ENCODE data around the gene LRRC46.

The LRRC46 gene

DNA sequence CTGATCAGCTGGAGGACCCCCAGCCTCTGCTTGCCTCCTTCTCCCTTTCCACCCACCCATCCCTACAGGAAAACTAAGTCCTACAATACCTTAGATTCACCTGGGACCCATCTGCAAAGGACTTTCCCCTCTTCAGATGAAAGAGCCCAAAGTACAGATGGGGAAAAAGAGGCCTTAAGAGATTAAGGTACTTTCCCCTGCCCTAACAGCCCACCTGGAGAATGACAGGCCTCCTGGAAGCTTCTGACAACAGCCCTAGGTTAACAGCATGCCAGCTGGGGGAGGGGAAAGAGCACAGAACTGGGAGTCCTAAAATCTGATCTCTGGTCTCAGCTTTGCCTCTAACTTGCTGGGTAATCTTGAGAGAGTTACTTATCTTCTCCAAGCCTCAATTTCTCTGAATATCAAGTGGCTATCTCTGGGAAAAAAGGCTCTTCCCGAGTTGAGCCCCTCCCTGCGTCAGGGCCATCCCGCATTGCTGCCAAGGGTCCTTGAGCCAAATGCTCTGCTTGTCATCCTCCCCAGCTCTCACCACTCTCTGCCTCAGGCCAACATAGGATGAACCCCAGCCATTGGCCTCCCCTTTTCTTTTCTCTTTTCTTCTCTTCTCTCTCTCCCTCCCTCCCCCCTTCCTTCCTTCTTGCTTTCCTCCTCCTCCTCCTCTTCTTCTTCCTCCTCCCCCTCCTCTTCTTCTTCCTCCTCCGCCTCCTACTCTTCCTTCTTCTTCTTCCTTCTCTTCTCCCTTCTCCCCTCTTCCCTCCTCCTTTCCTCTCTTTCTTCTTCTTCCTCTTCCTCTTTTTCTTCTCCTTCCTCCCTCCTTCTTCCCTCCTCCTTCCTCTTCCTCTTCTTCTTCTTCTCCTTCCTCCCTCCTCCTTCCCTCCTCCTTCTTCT lies 42.0 kb downstream of the LRRC46 start:
- TF ChIP-seq EZH2phosphoT487 (IDR thresholded peaks at IDR 0.05; ENCODE audit: low read length): no peak
- TF ChIP-seq, protein P1, sequence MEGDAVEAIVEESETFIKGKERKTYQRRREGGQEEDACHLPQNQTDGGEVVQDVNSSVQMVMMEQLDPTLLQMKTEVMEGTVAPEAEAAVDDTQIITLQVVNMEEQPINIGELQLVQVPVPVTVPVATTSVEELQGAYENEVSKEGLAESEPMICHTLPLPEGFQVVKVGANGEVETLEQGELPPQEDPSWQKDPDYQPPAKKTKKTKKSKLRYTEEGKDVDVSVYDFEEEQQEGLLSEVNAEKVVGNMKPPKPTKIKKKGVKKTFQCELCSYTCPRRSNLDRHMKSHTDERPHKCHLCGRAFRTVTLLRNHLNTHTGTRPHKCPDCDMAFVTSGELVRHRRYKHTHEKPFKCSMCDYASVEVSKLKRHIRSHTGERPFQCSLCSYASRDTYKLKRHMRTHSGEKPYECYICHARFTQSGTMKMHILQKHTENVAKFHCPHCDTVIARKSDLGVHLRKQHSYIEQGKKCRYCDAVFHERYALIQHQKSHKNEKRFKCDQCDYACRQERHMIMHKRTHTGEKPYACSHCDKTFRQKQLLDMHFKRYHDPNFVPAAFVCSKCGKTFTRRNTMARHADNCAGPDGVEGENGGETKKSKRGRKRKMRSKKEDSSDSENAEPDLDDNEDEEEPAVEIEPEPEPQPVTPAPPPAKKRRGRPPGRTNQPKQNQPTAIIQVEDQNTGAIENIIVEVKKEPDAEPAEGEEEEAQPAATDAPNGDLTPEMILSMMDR (IDR thresholded peaks at IDR 0.05; ENCODE audit: low read length): no peak
- no peak for TF ChIP-seq EZH2 (optimal IDR thresholded peaks at IDR 0.05; ENCODE audit: low read depth, low read length)
- H3F3A ChIP-seq (ENCODE audit: insufficient read depth, low read length): no peaks in the 10 kb centered on the region
- H3K9me2 ChIP-seq (replicated peaks; ENCODE audit: insufficient read depth, low read length): no peaks in the 10 kb centered on the region
- no peaks in the 10 kb centered on the region for H3K79me2 ChIP-seq (ENCODE audit: low read length)
- H3K9me3 ChIP-seq (replicated peaks; ENCODE audit: insufficient read depth, low read length): no peaks in the 10 kb centered on the region
- no peak overlapping the region for H3K4me3 ChIP-seq (ENCODE audit: low read length)
- H3K4me2 ChIP-seq (ENCODE audit: low read depth, low read length): no peak overlapping the region
- no peaks in the 10 kb centered on the region for H4K20me1 ChIP-seq (ENCODE audit: insufficient read depth, low read length)
- H3K36me3 ChIP-seq (replicated peaks; ENCODE audit: insufficient read depth, low read length): no peaks in the 10 kb centered on the region
- peaks cover 93% of the 10 kb centered on the region for H3K27me3 ChIP-seq (replicated peaks; ENCODE audit: insufficient read depth, low read length)
- H2AFZ ChIP-seq (ENCODE audit: low read length): no peak overlapping the region
- H3K4me1 ChIP-seq (ENCODE audit: low read length): no peaks in the 10 kb centered on the region
- no peak overlapping the region for H3K27ac ChIP-seq (ENCODE audit: low read length)
- H3K9ac ChIP-seq (ENCODE audit: low read length): no peak overlapping the region
- DNase-seq: no peak

DNA sequence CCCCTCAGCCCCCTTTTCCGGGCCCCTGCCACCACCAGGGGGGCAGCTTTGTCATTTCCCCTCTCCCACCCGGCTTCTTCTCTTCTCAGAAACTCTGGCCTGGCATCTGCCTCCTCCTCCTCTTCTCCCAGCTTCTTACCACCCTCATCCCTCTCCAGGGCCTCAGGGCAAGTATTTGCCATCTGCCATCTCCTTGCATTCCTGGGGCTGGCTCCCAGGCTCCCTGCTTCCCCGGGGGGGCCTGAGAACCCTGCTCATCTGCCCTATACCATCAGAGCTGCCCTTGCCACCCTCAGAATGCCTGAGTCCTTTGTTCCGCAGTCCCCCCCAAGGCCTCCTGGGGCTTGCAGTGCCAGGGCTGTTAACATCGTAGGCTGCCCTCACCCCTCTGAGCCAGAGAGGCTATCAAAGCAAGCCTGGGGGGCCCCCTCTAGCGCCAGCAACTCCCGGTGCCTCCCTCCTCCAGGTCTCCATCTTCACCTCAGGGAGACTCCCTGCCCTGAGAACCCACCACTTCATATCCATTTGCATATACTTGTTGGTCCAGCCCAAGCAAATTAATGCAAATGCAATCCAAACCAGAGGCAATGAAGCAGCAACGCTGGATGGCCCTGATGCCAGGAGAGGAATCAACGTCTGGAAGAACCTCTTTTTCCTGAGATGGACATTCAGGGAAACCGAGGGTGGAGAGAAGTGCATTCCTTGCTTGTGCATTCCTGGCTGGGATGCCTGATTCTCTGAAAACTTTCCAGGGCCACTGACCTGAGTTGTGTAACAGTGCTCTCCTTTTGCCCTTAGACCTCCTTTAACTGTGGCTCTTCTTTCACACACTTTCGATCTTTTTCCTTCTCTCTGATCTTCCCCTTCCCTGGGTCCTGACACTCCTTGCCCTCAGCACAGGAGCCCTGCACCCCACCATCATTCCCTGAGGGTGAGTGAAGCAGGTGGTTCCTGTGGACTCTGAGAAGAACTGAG lies 43.8 kb downstream of the LRRC46 start:
- H3K4me1 ChIP-seq (ENCODE audit: low read length): no peaks in the 10 kb centered on the region
- no peaks in the 10 kb centered on the region for H3K9me3 ChIP-seq (replicated peaks; ENCODE audit: insufficient read depth, low read length)
- H3K27me3 ChIP-seq (replicated peaks; ENCODE audit: insufficient read depth, low read length): peaks cover 93% of the 10 kb centered on the region
- H3K79me2 ChIP-seq (ENCODE audit: low read length): no peaks in the 10 kb centered on the region
- H3K4me2 ChIP-seq (ENCODE audit: low read depth, low read length): no peak overlapping the region
- no peak overlapping the region for H2AFZ ChIP-seq (ENCODE audit: low read length)
- DNase-seq: no peak
- no peaks in the 10 kb centered on the region for H4K20me1 ChIP-seq (ENCODE audit: insufficient read depth, low read length)
- no peaks in the 10 kb centered on the region for H3K9me2 ChIP-seq (replicated peaks; ENCODE audit: insufficient read depth, low read length)
- TF ChIP-seq, protein P1 (IDR thresholded peaks at IDR 0.05; ENCODE audit: low read length): no peak
- no peak for TF ChIP-seq EZH2 (optimal IDR thresholded peaks at IDR 0.05; ENCODE audit: low read depth, low read length)
- TF ChIP-seq EZH2phosphoT487 (IDR thresholded peaks at IDR 0.05; ENCODE audit: low read length): no peak
- no peak overlapping the region for H3K4me3 ChIP-seq (ENCODE audit: low read length)
- no peak overlapping the region for H3K27ac ChIP-seq (ENCODE audit: low read length)
- H3K9ac ChIP-seq (ENCODE audit: low read length): no peak overlapping the region
- H3F3A ChIP-seq (ENCODE audit: insufficient read depth, low read length): no peaks in the 10 kb centered on the region
- no peaks in the 10 kb centered on the region for H3K36me3 ChIP-seq (replicated peaks; ENCODE audit: insufficient read depth, low read length)

DNA sequence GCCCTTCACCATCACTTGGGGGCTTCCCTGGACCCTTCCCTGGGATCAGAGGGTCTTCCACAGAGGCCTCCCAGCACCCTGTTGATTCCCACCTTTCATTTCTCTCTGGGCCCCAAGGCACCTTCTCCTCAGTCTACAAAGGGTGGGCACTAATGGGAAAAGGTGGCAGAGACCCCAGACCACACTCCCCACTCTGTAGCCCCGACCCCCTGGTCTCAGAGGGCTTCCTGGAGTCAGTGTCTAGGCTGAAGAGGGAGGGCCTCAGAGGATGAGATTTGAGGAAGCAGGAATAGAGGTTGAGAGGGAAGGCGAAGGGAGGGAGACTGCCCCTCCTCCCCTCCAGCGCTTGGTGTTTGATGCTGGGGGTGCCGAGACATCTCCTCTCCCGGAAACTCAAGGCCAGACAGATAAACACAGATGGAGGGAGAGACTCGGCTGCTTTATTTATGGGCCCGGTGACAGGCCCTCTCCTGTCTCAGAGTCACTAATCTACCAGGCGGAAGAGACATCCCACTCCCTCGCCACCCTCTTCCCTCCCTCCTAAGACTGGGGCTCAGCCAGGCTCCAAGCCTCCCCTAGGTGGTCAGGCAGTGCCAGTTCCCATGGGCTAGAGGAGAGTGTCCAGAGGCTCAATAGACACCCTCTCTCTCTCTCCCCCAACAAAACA lies 46.0 kb downstream of the LRRC46 start:
- TF ChIP-seq EZH2phosphoT487 (IDR thresholded peaks at IDR 0.05; ENCODE audit: low read length) (no peak), EZH2 (optimal IDR thresholded peaks at IDR 0.05; ENCODE audit: low read depth, low read length) (no peak)
- TF ChIP-seq, protein P1 (IDR thresholded peaks at IDR 0.05; ENCODE audit: low read length): no peak
- Histone ChIP-seq H3K4me1 (ENCODE audit: low read length) (no peaks in the 10 kb centered on the region), H3K9ac (ENCODE audit: low read length) (no peak overlapping the region), H3K36me3 (replicated peaks; ENCODE audit: insufficient read depth, low read length) (no peaks in the 10 kb centered on the region), H4K20me1 (ENCODE audit: insufficient read depth, low read length) (no peaks in the 10 kb centered on the region), H3K9me3 (replicated peaks; ENCODE audit: insufficient read depth, low read length) (no peaks in the 10 kb centered on the region), H3F3A (ENCODE audit: insufficient read depth, low read length) (no peaks in the 10 kb centered on the region), H3K27me3 (replicated peaks; ENCODE audit: insufficient read depth, low read length) (peaks cover 85% of the 10 kb centered on the region), H3K27ac (ENCODE audit: low read length) (no peak overlapping the region), H3K79me2 (ENCODE audit: low read length) (no peaks in the 10 kb centered on the region), H3K4me2 (ENCODE audit: low read depth, low read length) (no peak overlapping the region), H3K9me2 (replicated peaks; ENCODE audit: insufficient read depth, low read length) (no peaks in the 10 kb centered on the region), H3K4me3 (ENCODE audit: low read length) (no peak overlapping the region), H2AFZ (ENCODE audit: low read length) (no peak overlapping the region)
- no peak for DNase-seq

All from MM.1S (cell line).